ENCODE results near the gene TMEM254.

Gene TMEM254

DNA sequence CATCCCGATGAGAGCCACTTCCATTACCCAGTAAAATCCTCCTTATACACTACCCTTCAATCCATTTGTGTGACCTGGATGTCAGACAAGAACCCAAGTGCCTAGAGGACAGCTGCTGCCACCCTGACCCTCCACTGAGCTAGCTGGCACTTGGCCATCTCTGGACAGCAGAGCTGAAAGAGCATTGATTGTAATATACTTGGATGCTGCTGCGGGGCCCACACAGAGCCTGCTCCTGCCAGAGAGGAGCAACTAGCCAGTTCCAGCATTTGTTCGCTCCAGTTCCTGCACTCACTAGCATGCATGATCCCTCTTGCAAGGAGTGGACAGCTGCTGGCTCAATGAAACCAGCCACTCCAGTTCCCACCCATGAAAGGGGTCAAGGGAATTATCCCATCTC is 8.4 kb upstream of the TMEM254 start:
- TF ChIP-seq, protein P1, sequence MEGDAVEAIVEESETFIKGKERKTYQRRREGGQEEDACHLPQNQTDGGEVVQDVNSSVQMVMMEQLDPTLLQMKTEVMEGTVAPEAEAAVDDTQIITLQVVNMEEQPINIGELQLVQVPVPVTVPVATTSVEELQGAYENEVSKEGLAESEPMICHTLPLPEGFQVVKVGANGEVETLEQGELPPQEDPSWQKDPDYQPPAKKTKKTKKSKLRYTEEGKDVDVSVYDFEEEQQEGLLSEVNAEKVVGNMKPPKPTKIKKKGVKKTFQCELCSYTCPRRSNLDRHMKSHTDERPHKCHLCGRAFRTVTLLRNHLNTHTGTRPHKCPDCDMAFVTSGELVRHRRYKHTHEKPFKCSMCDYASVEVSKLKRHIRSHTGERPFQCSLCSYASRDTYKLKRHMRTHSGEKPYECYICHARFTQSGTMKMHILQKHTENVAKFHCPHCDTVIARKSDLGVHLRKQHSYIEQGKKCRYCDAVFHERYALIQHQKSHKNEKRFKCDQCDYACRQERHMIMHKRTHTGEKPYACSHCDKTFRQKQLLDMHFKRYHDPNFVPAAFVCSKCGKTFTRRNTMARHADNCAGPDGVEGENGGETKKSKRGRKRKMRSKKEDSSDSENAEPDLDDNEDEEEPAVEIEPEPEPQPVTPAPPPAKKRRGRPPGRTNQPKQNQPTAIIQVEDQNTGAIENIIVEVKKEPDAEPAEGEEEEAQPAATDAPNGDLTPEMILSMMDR (IDR thresholded peaks at IDR 0.05; ENCODE audit: low read depth, low read length): no peak
- DNase-seq (ENCODE audit: extremely low read depth, low read depth): no peak

DNA sequence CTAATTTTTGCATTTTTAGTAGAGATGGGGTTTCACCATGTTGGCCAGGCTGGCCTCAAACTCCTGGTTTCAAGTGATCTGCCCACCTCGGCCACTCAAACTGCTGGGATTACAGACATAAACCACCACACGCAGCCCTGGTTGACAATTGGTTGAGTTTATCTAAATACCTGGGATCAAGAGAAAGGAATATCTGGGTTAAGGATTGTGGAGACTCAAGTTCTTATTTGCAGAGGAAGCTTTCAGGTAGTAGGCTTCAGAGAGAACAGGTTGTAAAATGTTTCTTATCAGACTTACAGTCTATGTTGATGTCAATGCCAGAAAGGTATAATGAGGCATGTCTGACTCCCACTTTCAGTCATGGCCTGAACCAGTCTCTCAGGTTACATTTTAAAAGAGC is 5.9 kb upstream of the TMEM254 start:
- TF ChIP-seq, protein P1 (IDR thresholded peaks at IDR 0.05; ENCODE audit: low read depth, low read length): no peak

DNA sequence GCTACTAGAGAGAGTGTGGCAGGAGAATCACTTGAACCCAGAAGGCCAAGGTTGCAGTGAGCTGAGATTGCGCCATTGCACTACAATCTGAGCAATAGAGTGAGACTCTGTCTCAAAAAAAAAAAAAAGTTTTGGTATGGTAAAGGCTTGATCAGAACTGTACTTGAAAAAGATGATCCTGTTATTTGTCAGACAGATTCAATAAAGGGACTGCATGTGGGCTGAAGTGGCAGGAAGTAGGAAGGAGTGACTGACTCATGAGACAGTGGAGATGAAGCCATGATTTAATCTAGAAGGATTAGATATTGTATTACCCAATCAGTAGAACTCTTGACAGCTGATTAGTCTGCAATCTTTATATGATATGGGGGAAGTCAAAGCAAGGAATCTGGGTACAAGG is 2.7 kb upstream of the TMEM254 start:
- TF ChIP-seq, protein P1 (IDR thresholded peaks at IDR 0.05; ENCODE audit: low read depth, low read length): no peak
- DNase-seq (ENCODE audit: extremely low read depth, low read depth): no peak

More for the DNA sequence above, 5.9 kb upstream of the TMEM254 start:
- DNase-seq (ENCODE audit: extremely low read depth, low read depth): no peak

DNA sequence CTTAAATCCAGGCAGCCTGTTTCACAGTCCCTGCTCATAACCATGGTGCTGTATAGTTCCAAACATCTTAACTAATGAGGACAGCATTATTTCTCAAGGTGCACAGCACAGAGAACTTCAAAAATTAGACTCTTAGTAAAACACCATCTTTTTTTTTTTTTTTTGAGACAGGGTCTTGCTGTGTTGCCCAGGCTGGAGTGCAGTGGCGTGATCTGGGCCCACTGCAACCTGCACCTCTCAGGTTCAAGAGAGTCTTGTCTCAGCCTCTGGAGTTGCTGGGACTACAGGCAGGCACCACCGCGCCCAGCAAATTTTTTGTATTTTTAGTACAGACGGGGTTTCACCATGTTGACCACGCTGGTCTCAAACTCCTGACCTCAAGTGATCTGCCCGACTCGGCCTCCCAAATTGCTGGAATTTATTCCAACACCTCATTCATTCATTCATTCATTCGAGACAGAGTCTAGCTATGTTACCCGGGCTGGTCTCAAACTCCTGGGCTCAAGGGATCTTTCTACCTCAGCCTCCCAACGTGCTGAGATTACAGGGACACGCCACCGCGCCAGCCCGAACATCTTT is 507 bp upstream of the TMEM254 start:
- TF ChIP-seq, protein P1 (IDR thresholded peaks at IDR 0.05; ENCODE audit: low read depth, low read length): no peak
- no peak for DNase-seq (ENCODE audit: extremely low read depth, low read depth)

GRCh38 chr10:80079312-80079719 is 851 bp downstream of the TMEM254 start:
- no peak for DNase-seq (ENCODE audit: extremely low read depth, low read depth)
- TF ChIP-seq, protein P1 (IDR thresholded peaks at IDR 0.05; ENCODE audit: low read depth, low read length): no peak

DNA sequence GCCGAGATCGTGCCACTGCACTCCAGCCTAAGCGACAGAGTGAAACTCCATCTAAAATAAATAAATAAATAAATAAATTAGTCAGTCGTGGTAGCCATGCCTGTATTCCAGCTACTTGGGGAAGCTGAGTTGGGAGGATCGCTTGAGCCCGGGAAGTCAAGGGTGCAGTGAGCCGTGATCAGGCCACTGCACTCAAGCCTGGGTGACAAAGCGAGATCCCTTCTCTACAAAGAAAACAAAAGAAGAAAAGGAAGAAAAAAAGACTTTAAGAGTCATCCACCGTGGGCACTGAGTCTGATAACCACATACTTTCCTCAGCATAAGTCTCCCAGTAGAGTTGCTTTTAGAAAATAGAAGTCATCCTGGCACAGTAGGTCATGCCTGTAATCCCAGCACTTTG is 2.6 kb downstream of the TMEM254 start:
- TF ChIP-seq, protein P1 (IDR thresholded peaks at IDR 0.05; ENCODE audit: low read depth, low read length): no peak
- no peak for DNase-seq (ENCODE audit: extremely low read depth, low read depth)

DNA sequence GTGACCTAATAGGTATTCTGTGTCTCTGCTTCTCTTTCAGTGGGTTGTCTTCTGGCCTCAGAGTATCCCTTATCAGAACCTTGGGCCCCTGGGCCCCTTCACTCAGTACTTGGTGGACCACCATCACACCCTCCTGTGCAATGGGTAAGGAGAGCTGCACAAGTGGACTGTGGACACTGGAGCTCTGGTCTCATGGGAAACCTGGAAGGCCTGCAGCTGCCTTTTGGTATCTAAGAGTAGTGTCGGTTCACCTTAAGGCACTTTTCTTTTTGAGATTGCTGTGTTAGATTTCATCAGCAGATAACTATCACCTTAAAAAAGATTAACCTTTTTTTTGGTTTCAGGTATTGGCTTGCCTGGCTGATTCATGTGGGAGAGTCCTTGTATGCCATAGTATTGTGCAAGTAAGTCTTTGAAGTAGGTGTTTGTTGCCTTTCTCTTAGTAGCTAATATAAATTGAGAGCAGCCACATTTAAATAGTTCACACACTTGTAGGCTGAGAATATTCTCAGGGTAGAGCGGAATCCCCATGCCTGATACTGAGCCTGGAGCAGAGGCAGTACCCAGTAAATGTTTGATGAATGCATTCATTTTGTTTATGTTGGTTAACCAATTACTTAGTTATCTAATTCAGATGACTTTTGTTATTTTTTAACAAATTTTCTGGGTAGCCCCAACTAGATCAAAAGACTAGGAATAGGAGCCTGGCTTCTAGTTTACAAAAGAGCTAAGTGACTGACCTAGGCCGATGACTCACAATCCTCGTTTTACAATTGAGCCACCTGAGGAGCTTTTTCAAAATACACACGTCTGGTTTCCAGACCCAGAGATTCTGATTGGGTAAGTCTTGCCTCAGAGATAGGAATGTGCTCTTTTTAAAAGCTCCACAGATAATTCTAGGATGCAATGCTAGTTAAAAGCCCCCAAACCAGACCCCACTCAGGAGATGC is 3.6 kb downstream of the TMEM254 start:
- DNase-seq (ENCODE audit: extremely low read depth, low read depth): no peak
- TF ChIP-seq, protein P1 (IDR thresholded peaks at IDR 0.05; ENCODE audit: low read depth, low read length): no peak

Data from AG09319 (cell line).